Measurements from ENCODE around the gene ASNSD1.

DNA sequence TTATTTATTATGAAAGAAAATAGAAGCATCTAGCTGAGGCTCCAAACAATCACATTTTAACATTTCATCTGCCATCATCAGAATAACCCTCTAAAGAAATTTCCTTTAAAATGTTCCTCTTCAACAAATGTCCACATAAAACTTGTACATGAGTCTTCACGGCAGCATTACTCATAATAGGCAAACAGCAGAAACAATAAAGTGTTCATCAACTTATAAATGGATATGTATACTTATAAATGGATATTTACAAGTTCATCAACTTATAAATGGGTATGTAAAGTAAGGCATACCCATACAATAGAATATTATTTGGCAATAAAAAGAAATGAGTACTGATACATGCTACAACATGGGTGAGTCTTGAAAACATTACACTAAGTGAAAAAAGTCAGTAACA is 33.5 kb upstream of the ASNSD1 start:
- TF ChIP-seq, protein P1, sequence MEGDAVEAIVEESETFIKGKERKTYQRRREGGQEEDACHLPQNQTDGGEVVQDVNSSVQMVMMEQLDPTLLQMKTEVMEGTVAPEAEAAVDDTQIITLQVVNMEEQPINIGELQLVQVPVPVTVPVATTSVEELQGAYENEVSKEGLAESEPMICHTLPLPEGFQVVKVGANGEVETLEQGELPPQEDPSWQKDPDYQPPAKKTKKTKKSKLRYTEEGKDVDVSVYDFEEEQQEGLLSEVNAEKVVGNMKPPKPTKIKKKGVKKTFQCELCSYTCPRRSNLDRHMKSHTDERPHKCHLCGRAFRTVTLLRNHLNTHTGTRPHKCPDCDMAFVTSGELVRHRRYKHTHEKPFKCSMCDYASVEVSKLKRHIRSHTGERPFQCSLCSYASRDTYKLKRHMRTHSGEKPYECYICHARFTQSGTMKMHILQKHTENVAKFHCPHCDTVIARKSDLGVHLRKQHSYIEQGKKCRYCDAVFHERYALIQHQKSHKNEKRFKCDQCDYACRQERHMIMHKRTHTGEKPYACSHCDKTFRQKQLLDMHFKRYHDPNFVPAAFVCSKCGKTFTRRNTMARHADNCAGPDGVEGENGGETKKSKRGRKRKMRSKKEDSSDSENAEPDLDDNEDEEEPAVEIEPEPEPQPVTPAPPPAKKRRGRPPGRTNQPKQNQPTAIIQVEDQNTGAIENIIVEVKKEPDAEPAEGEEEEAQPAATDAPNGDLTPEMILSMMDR (IDR thresholded peaks at IDR 0.05): no peak
- TF ChIP-seq POLR2A (IDR thresholded peaks at IDR 0.05): no peak

Data from sigmoid colon (tissue), 3 donors.